HepG2 (cell line): ENCODE results near the gene AEBP1. TPM values are rescaled to one million over a fixed set of nuclear protein-coding genes. Genes with fewer than 3 reads are reported as not detected.

ENCODE experiments used
- BHLHE40 ChIP-seq: IDR thresholded peaks from 2 replicates; pipeline ENCODE4 v1.6.1; 2011; ENCODE audit warnings: low read length, improper control_type of control experiment
- CBX5 ChIP-seq: sonication (generic); formaldehyde crosslinking; IDR thresholded peaks from 2 replicates; pipeline ENCODE4 v1.4.0; 2020; ENCODE audit warnings: missing genetic modification reagents, borderline replicate concordance
- IRF2 ChIP-seq: IDR thresholded peaks from 2 replicates; pipeline ENCODE4 v1.6.1; 2018; ENCODE audit warnings: missing genetic modification reagents, missing compliant biosample characterization
- KAT8 ChIP-seq: IDR thresholded peaks from 2 replicates; pipeline ENCODE4 v1.6.1; 2016; ENCODE audit warnings: missing genetic modification reagents, missing compliant biosample characterization
- SIX1 ChIP-seq: sonication (generic); formaldehyde crosslinking; IDR thresholded peaks from 2 replicates; pipeline ENCODE4 v1.4.0; 2020; ENCODE audit warnings: missing genetic modification reagents, borderline replicate concordance
- SMYD3 ChIP-seq: sonication (generic); formaldehyde crosslinking; IDR thresholded peaks from 2 replicates; pipeline ENCODE4 v1.8.1; 2023; ENCODE audit warnings: mild to moderate bottlenecking, missing genetic modification reagents
- SNRNP70 ChIP-seq: fragments of 200-400 bp; formaldehyde crosslinking; IDR thresholded peaks from 2 replicates; pipeline ENCODE4 v1.6.1; 2017; ENCODE audit warnings: mild to moderate bottlenecking, low read depth, low read length, moderate library complexity
- SOX13 ChIP-seq, 3 experiments: fragments of 450-650 bp in 1 of 3; sonication (generic) in 1 of 3; formaldehyde crosslinking in 1 of 3; IDR thresholded peaks in 2 of 3; conservative IDR thresholded peaks in 1 of 3; 2 replicates each; pipeline versions ENCODE4 v1.5.0 to v1.6.1; 2016 to 2020; ENCODE audit warnings: antibody characterized with exemption in 1 of 3, mild to moderate bottlenecking in 1 of 3, missing compliant biosample characterization in 1 of 3, missing genetic modification reagents in 1 of 3, moderate library complexity in 1 of 3
- SOX5 ChIP-seq: IDR thresholded peaks from 2 replicates; pipeline ENCODE4 v1.6.1; 2016; ENCODE audit warnings: borderline replicate concordance
- ZNF230 ChIP-seq: sonication (generic); formaldehyde crosslinking; IDR thresholded peaks from 2 replicates; pipeline ENCODE4 v1.4.0; 2020; ENCODE audit warnings: mild to moderate bottlenecking, missing genetic modification reagents
- ZNF264 ChIP-seq: sonication (generic); formaldehyde crosslinking; IDR thresholded peaks from 2 replicates; pipeline ENCODE4 v1.4.0; 2020; ENCODE audit warnings: missing genetic modification reagents
- ZNF296 ChIP-seq: sonication (generic); formaldehyde crosslinking; conservative IDR thresholded peaks from 2 replicates; pipeline ENCODE4 v1.5.0; 2020; ENCODE audit warnings: mild to moderate bottlenecking, missing genetic modification reagents
- ZNF557 ChIP-seq: sonication (generic); formaldehyde crosslinking; IDR thresholded peaks from 2 replicates; pipeline ENCODE4 v1.4.0; 2020; ENCODE audit warnings: missing genetic modification reagents
- ZNF761 ChIP-seq: sonication (generic); formaldehyde crosslinking; conservative IDR thresholded peaks from 2 replicates; pipeline ENCODE4 v1.4.0; 2020; ENCODE audit warnings: mild to moderate bottlenecking, missing genetic modification reagents
- polyA plus RNA-seq, 8 experiments: library from polyadenylated mRNA; depleted of rRNA in 3 of 8; stranded (reverse) in 7 of 8; unstranded in 1 of 8; fragments of >200 nt; fragmentation: Illumina TruSeq in 4 of 8; extraction: Trizol in 4 of 8; gene quantifications; 2 replicates each; pipeline versions ENCODE4 v1.2.1 to v1.2.3, GENCODE V29; 2011 to 2016; ENCODE audit warnings: low read depth in 4 of 8, missing spikeins in 1 of 8, mixed read lengths in 1 of 8; ENCODE audit not compliant: insufficient read depth in 1 of 8
- total RNA-seq, 5 experiments: library from RNA; depleted of rRNA; stranded (reverse); fragments of >200 nt; fragmentation: Illumina TruSeq; extraction: Trizol; gene quantifications; 2 replicates each; pipeline ENCODE4 v1.2.3, GENCODE V29; 2016; ENCODE audit warnings: low read depth in 1 of 5
- TF ChIP-seq, protein P1 (sequence below): sonication (generic); formaldehyde crosslinking; IDR thresholded peaks from 2 replicates; pipeline ENCODE4 v1.5.1; 2020; ENCODE audit warnings: missing genetic modification reagents, mild to moderate bottlenecking, borderline replicate concordance
- TF ChIP-seq, protein P2 (sequence below): IDR thresholded peaks from 2 replicates; pipeline ENCODE4 v1.6.1; 2016; ENCODE audit warnings: missing compliant biosample characterization, missing genetic modification reagents, borderline replicate concordance
- TF ChIP-seq, protein P3 (sequence below): sonication (generic); formaldehyde crosslinking; IDR thresholded peaks from 2 replicates; pipeline ENCODE4 v1.4.0; 2020; ENCODE audit warnings: missing genetic modification reagents
- TF ChIP-seq, protein P4 (sequence below): sonication (generic); formaldehyde crosslinking; IDR thresholded peaks from 2 replicates; pipeline ENCODE4 v1.8.1; 2022; ENCODE audit warnings: low read depth, mild to moderate bottlenecking, missing genetic modification reagents

The AEBP1 gene
- total and polyA plus RNA-seq, 2 of the 13 experiments (the other 11 are each of a cell fraction or from before 2014, with no cell fraction given): 0.22 to 0.55 TPM

DNA sequence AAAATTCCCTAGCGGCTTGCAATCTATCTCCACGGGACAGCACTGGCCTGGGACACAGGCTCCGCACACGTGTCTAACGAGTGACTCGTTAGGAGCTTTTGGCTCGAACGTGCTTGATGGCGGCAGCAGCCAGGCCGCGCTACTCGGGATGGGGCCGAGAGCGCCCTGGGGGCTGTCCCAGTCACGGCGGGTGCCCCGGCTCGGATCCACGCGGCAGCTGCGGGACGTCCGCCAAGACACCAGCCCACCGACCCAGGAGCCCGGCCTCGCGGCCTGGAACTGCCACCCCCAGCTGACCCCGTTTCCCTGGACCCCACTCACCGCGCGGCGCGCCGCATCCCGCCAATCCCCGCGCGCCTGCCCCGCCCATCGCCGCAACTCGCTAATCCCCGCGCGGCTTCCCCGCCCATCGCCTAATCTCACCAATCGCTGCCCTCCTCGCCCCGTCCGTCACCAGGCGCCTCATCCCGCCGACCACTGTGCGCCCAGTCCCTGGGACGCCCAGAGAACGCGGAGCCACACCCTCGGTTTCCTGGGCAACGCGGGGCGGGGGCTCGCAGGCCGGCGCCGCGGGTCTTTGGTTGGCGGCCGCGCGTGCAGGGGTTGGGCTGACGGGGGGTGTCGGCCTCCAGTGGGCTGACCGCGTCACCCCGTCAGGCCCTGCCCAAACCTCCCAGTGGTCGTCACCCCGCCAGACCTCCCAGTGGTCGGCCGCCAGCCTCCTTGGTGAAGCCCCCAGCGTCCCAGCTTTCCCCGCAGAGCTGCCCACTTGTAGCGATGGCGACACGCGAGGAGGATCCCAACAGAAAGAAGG, 19.3 kb downstream of the AEBP1 start, which contains the start of gene POLD2 (continued):
- TF ChIP-seq, protein P1, sequence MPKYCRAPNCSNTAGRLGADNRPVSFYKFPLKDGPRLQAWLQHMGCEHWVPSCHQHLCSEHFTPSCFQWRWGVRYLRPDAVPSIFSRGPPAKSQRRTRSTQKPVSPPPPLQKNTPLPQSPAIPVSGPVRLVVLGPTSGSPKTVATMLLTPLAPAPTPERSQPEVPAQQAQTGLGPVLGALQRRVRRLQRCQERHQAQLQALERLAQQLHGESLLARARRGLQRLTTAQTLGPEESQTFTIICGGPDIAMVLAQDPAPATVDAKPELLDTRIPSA (CRISPR knock-in tag): peak; percentile 61
- TF ChIP-seq ZNF761 (CRISPR knock-in tag) (peak; percentile 69; the same call in 1 of the 2 replicates), SNRNP70 (no peak), SMYD3 (CRISPR knock-in tag) (no peak), SOX13 (IDR thresholded peaks at IDR 0.05) (no peak), SOX13 (CRISPR knock-in tag; conservative IDR thresholded peaks at IDR 0.05 in 1 of 2, IDR thresholded peaks at IDR 0.05 in 1 of 2) (0 out of 4 replicates have a peak, but pooled peaks of 1 of the 2 experiments have one; percentile 10), KAT8 (CRISPR knock-in tag) (peak; percentile 37; the same call in 1 of the 2 replicates), SIX1 (no peak), ZNF557 (CRISPR knock-in tag) (no peak), IRF2 (peak; percentile 54), ZNF296 (CRISPR knock-in tag) (peak; percentile 64; the same call in 1 of the 2 replicates), ZNF230 (CRISPR knock-in tag) (peak; percentile 94), BHLHE40 (peak; percentile 46; the same call in 1 of the 2 replicates), CBX5 (CRISPR knock-in tag) (no peak), SOX5 (CRISPR knock-in tag) (no peak), ZNF264 (CRISPR knock-in tag) (peak; percentile 29; the same call in 1 of the 2 replicates)
- TF ChIP-seq, protein P2, sequence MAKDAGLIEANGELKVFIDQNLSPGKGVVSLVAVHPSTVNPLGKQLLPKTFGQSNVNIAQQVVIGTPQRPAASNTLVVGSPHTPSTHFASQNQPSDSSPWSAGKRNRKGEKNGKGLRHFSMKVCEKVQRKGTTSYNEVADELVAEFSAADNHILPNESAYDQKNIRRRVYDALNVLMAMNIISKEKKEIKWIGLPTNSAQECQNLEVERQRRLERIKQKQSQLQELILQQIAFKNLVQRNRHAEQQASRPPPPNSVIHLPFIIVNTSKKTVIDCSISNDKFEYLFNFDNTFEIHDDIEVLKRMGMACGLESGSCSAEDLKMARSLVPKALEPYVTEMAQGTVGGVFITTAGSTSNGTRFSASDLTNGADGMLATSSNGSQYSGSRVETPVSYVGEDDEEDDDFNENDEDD (CRISPR knock-in tag): peak; percentile 70
- TF ChIP-seq, protein P3, sequence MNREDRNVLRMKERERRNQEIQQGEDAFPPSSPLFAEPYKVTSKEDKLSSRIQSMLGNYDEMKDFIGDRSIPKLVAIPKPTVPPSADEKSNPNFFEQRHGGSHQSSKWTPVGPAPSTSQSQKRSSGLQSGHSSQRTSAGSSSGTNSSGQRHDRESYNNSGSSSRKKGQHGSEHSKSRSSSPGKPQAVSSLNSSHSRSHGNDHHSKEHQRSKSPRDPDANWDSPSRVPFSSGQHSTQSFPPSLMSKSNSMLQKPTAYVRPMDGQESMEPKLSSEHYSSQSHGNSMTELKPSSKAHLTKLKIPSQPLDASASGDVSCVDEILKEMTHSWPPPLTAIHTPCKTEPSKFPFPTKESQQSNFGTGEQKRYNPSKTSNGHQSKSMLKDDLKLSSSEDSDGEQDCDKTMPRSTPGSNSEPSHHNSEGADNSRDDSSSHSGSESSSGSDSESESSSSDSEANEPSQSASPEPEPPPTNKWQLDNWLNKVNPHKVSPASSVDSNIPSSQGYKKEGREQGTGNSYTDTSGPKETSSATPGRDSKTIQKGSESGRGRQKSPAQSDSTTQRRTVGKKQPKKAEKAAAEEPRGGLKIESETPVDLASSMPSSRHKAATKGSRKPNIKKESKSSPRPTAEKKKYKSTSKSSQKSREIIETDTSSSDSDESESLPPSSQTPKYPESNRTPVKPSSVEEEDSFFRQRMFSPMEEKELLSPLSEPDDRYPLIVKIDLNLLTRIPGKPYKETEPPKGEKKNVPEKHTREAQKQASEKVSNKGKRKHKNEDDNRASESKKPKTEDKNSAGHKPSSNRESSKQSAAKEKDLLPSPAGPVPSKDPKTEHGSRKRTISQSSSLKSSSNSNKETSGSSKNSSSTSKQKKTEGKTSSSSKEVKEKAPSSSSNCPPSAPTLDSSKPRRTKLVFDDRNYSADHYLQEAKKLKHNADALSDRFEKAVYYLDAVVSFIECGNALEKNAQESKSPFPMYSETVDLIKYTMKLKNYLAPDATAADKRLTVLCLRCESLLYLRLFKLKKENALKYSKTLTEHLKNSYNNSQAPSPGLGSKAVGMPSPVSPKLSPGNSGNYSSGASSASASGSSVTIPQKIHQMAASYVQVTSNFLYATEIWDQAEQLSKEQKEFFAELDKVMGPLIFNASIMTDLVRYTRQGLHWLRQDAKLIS (CRISPR knock-in tag): no peak
- TF ChIP-seq, protein P4, sequence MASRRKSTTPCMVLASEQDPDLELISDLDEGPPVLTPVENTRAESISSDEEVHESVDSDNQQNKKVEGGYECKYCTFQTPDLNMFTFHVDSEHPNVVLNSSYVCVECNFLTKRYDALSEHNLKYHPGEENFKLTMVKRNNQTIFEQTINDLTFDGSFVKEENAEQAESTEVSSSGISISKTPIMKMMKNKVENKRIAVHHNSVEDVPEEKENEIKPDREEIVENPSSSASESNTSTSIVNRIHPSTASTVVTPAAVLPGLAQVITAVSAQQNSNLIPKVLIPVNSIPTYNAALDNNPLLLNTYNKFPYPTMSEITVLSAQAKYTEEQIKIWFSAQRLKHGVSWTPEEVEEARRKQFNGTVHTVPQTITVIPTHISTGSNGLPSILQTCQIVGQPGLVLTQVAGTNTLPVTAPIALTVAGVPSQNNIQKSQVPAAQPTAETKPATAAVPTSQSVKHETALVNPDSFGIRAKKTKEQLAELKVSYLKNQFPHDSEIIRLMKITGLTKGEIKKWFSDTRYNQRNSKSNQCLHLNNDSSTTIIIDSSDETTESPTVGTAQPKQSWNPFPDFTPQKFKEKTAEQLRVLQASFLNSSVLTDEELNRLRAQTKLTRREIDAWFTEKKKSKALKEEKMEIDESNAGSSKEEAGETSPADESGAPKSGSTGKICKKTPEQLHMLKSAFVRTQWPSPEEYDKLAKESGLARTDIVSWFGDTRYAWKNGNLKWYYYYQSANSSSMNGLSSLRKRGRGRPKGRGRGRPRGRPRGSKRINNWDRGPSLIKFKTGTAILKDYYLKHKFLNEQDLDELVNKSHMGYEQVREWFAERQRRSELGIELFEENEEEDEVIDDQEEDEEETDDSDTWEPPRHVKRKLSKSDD (CRISPR knock-in tag): peak; percentile 69; the same call in 1 of the 2 replicates
